Raji (cell line): ENCODE measurements around the gene CHRDL1.

Source experiments
- POLR2A ChIP-seq: IDR thresholded peaks from 2 replicates; pipeline ENCODE4 v1.6.1; 2011; ENCODE audit warnings: low read depth, low read length, control low read depth; ENCODE audit not compliant: insufficient read depth

CHRDL1 gene

GRCh38 chrX:110795645-110796406 lies at the start of gene CHRDL1:
Gene CHRDL1 (minus strand): TSS chrX:110795817. CDS start chrX:110792181, 3,636 bp downstream.
- TF ChIP-seq POLR2A, result no peak

- TF ChIP-seq POLR2A, result no peak
Observed at GRCh38 chrX:110836982-110837381, 41.4 kb upstream of the CHRDL1 start.

GRCh38 chrX:110836451-110836850 lies 40.8 kb upstream of the CHRDL1 start:
- TF ChIP-seq POLR2A, result no peak

GRCh38 chrX:110836001-110836400 lies 40.4 kb upstream of the CHRDL1 start:
- no peak for TF ChIP-seq POLR2A

GRCh38 chrX:110825972-110826371 lies 30.4 kb upstream of the CHRDL1 start:
- TF ChIP-seq POLR2A, result no peak

- TF ChIP-seq POLR2A, result no peak
Observed at GRCh38 chrX:110806145-110806544, 10.5 kb upstream of the CHRDL1 start.

- TF ChIP-seq POLR2A, result no peak
Observed at GRCh38 chrX:110805303-110805702, 9.7 kb upstream of the CHRDL1 start.

- no peak for TF ChIP-seq POLR2A
Observed at GRCh38 chrX:110804446-110804845, 8.8 kb upstream of the CHRDL1 start.

GRCh38 chrX:110803506-110803905 lies 7.9 kb upstream of the CHRDL1 start:
- no peak for TF ChIP-seq POLR2A

GRCh38 chrX:110796407-110796697 lies 735 bp upstream of the CHRDL1 start:
- TF ChIP-seq POLR2A, result no peak

- TF ChIP-seq POLR2A, result no peak
Observed at GRCh38 chrX:110794601-110795000, 1.0 kb downstream of the CHRDL1 start.

- TF ChIP-seq POLR2A, result no peak
Observed at GRCh38 chrX:110791071-110791470, 4.5 kb downstream of the CHRDL1 start.

GRCh38 chrX:110786486-110786885 lies 9.1 kb downstream of the CHRDL1 start:
- no peak for TF ChIP-seq POLR2A

- TF ChIP-seq POLR2A, result no peak
Observed at GRCh38 chrX:110759785-110760184, 35.8 kb downstream of the CHRDL1 start.

GRCh38 chrX:110758781-110759422 lies 36.7 kb downstream of the CHRDL1 start:
- no peak for TF ChIP-seq POLR2A

- no peak for TF ChIP-seq POLR2A
Observed at GRCh38 chrX:110755611-110756010, 40.0 kb downstream of the CHRDL1 start.

- no peak for TF ChIP-seq POLR2A
Observed at GRCh38 chrX:110755061-110755460, 40.6 kb downstream of the CHRDL1 start.

- no peak for TF ChIP-seq POLR2A
Observed at GRCh38 chrX:110750526-110751189, 45.0 kb downstream of the CHRDL1 start.
